Measurements from ENCODE around the gene RNF41.

The RNF41 gene

DNA sequence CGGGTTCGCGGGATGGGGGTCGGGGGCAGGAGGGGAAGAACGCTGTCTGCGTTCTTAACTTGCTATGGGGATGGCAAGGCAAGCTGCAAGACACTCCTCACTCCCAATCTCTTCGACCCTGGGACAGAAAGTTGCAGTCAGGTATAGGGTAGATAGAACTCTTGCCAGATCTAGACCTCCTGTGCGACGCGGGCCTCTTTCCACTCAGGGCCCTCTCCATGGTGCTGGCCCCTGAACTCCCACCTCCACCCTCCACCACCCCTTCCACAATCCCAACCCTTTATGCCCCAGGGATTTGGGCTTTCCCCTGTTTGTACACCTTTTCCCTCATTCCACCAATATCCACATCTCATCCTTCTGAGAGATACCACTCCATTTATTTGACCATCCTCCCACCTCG, 3.2 kb upstream of the RNF41 start:
- H2AFZ ChIP-seq (ENCODE audit: low read length): peak overlapping the region; percentile 94
- H3K9me3 ChIP-seq (replicated peaks in 1 of 2; ENCODE audit: control insufficient read depth in 2 of 2, insufficient read depth in 1 of 2, low read depth in 1 of 2, low read length in 2 of 2): no peaks in the 10 kb centered on the region
- no peaks in the 10 kb centered on the region for H3K27me3 ChIP-seq (ENCODE audit: control insufficient read depth in 3 of 3, insufficient read depth in 3 of 3, low read depth in 1 of 3, low read length in 3 of 3)
- H3K4me1 ChIP-seq (ENCODE audit: control insufficient read depth in 2 of 2, insufficient read depth in 1 of 2, low read depth in 1 of 2, low read length in 2 of 2): peaks cover 2 to 13% of the 10 kb centered on the region in 2 donors
- H3K23ac ChIP-seq (ENCODE audit: low read depth, low read length, poor library complexity): peak overlapping the region; percentile 83
- H3K18ac ChIP-seq (ENCODE audit: low read length): peak overlapping the region; percentile 53
- 100% methylated on average over 1 of the region's 11 CpGs; no CpG with 5 or more reads in 1 of the 2 donors for WGBS, 2 donors (ENCODE audit: extremely low coverage in 2 of 2, insufficient read length in 2 of 2, insufficient replicate concordance in 1 of 2)
- H2BK12ac ChIP-seq (ENCODE audit: low read length): no peak overlapping the region
- no peak overlapping the region for H4K91ac ChIP-seq (ENCODE audit: low read depth, low read length, poor library complexity)
- H3K4me3 ChIP-seq (ENCODE audit: low read length in 2 of 2): peak overlapping the region; percentile 76 to 78
- peak overlapping the region; percentile 84 for H3K9ac ChIP-seq (ENCODE audit: low read depth, low read length, poor library complexity)
- H3K79me1 ChIP-seq (ENCODE audit: low read depth, low read length): peaks cover 4% of the 10 kb centered on the region
- H2BK15ac ChIP-seq (ENCODE audit: low read length): no peak overlapping the region
- H3K14ac ChIP-seq (ENCODE audit: low read length): peak overlapping the region; percentile 58
- DNase-seq (ENCODE audit: low spot score): no peak
- H3K4me2 ChIP-seq (ENCODE audit: insufficient read depth, low read length, poor library complexity, severe bottlenecking): peak overlapping the region; percentile 68
- H2AK5ac ChIP-seq (ENCODE audit: low read depth, low read length): peak overlapping the region; percentile 50
- H3K36me3 ChIP-seq (replicated peaks in 1 of 2; ENCODE audit: control insufficient read depth in 2 of 2, insufficient read depth in 2 of 2, low read length in 2 of 2): peaks cover 7 to 25% of the 10 kb centered on the region in 2 donors
- H3K4ac ChIP-seq (ENCODE audit: low read length): no peak overlapping the region
- H2BK5ac ChIP-seq (ENCODE audit: low read length): peak overlapping the region; percentile 48
- H2BK120ac ChIP-seq (ENCODE audit: low read depth, low read length): no peak overlapping the region
- peak overlapping the region; percentile 72 for H4K8ac ChIP-seq (ENCODE audit: low read depth, low read length)
- H3K27ac ChIP-seq (replicated peaks; ENCODE audit: low read length): no peak overlapping the region

DNA sequence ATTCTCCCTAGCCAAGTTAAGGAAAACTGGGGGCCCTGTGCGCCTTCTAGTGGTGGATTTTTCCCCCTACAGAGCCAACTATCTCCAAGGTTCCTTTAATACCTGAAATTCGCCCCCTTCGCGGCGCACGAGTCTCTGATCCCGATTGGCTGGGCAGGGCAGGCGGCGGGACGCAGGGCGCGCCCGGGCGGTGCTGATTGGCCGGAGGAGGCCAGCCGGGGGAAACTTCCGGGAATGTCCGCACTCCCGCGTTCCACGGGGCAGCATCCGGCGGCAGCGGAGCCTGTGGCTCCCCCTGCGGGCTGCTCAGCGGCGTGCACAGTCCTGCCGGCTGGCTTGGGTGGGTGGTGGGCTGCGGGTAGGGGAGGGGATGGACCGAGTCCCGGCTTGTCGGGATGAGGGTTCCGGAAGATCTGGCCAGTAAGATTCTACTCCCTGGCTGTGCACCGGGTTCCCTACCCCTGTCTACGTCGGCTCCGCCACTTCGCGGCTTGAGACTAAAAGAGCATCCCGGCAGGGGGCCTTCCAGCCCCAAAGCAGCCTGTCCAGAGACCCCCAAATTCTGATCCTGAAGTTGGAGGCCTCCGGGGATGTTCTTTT, 2.5 kb upstream of the RNF41 start, which contains the start of gene NABP2:
NABP2 (plus strand) TSS at position 241 of the 600 bp plus-strand sequence. CDS start 515 bp downstream, outside the sequence.
- Histone ChIP-seq H3K4me2 (ENCODE audit: insufficient read depth, low read length, poor library complexity, severe bottlenecking) (peak within 1 kb of the TSS; percentile 68), H4K8ac (ENCODE audit: low read depth, low read length) (peak within 1 kb of the TSS; percentile 72)

GRCh38 chr12:56223571-56224101, 1.9 kb upstream of the RNF41 start:
- H3K9me3 ChIP-seq (replicated peaks in 1 of 2; ENCODE audit: control insufficient read depth in 2 of 2, insufficient read depth in 1 of 2, low read depth in 1 of 2, low read length in 2 of 2): no peaks in the 10 kb centered on the region
- no peak overlapping the region for H2BK5ac ChIP-seq (ENCODE audit: low read length)
- H3K4me2 ChIP-seq (ENCODE audit: insufficient read depth, low read length, poor library complexity, severe bottlenecking): no peak overlapping the region
- DNase-seq (ENCODE audit: low spot score): no peak
- H2AK5ac ChIP-seq (ENCODE audit: low read depth, low read length): no peak overlapping the region
- no peak overlapping the region for H3K4ac ChIP-seq (ENCODE audit: low read length)
- H3K23ac ChIP-seq (ENCODE audit: low read depth, low read length, poor library complexity): no peak overlapping the region
- no peak overlapping the region for H3K14ac ChIP-seq (ENCODE audit: low read length)
- H3K27me3 ChIP-seq (ENCODE audit: control insufficient read depth in 3 of 3, insufficient read depth in 3 of 3, low read depth in 1 of 3, low read length in 3 of 3): no peaks in the 10 kb centered on the region
- WGBS, 2 donors (ENCODE audit: extremely low coverage in 2 of 2, insufficient read length in 2 of 2, insufficient replicate concordance in 1 of 2): no CpG with 5 or more reads among the region's 15 CpGs
- peaks cover 4 to 20% of the 10 kb centered on the region in 2 donors for H3K36me3 ChIP-seq (replicated peaks in 1 of 2; ENCODE audit: control insufficient read depth in 2 of 2, insufficient read depth in 2 of 2, low read length in 2 of 2)
- peaks cover 7% of the 10 kb centered on the region for H3K79me1 ChIP-seq (ENCODE audit: low read depth, low read length)
- peak overlapping the region; percentile 85 for H2AFZ ChIP-seq (ENCODE audit: low read length)
- H3K18ac ChIP-seq (ENCODE audit: low read length): no peak overlapping the region
- H2BK120ac ChIP-seq (ENCODE audit: low read depth, low read length): no peak overlapping the region
- no peak overlapping the region for H4K8ac ChIP-seq (ENCODE audit: low read depth, low read length)
- no peak overlapping the region for H4K91ac ChIP-seq (ENCODE audit: low read depth, low read length, poor library complexity)
- H2BK12ac ChIP-seq (ENCODE audit: low read length): no peak overlapping the region
- peak overlapping the region; percentile 81 for H3K27ac ChIP-seq (replicated peaks; ENCODE audit: low read length)
- peak overlapping the region in 1 of 2 donors; percentile 24 for H3K4me3 ChIP-seq (ENCODE audit: low read length in 2 of 2)
- no peak overlapping the region for H2BK15ac ChIP-seq (ENCODE audit: low read length)
- no peak overlapping the region for H3K9ac ChIP-seq (ENCODE audit: low read depth, low read length, poor library complexity)
- peaks cover 2 to 13% of the 10 kb centered on the region in 2 donors for H3K4me1 ChIP-seq (ENCODE audit: control insufficient read depth in 2 of 2, insufficient read depth in 1 of 2, low read depth in 1 of 2, low read length in 2 of 2)

More for the DNA sequence above, 2.5 kb upstream of the RNF41 start, which contains the start of gene NABP2:
- Histone ChIP-seq H3K23ac (ENCODE audit: low read depth, low read length, poor library complexity) (peak within 1 kb of the TSS; percentile 83), H2BK15ac (ENCODE audit: low read length) (peak within 1 kb of the TSS; percentile 47), H3K4me3 (ENCODE audit: low read length in 2 of 2) (peak within 1 kb of the TSS; percentile 76 to 78), H2BK5ac (ENCODE audit: low read length) (peak within 1 kb of the TSS; percentile 48), H3K27me3 (ENCODE audit: control insufficient read depth in 3 of 3, insufficient read depth in 3 of 3, low read depth in 1 of 3, low read length in 3 of 3) (no peaks in the 10 kb centered on the region), H3K9me3 (replicated peaks in 1 of 2; ENCODE audit: control insufficient read depth in 2 of 2, insufficient read depth in 1 of 2, low read depth in 1 of 2, low read length in 2 of 2) (no peaks in the 10 kb centered on the region), H3K9ac (ENCODE audit: low read depth, low read length, poor library complexity) (peak within 1 kb of the TSS; percentile 84), H2AFZ (ENCODE audit: low read length) (peak within 1 kb of the TSS; percentile 94), H3K4me1 (ENCODE audit: control insufficient read depth in 2 of 2, insufficient read depth in 1 of 2, low read depth in 1 of 2, low read length in 2 of 2) (peaks cover 2 to 13% of the 10 kb centered on the region in 2 donors), H3K27ac (replicated peaks; ENCODE audit: low read length) (peak within 1 kb of the TSS; percentile 81), H2BK12ac (ENCODE audit: low read length) (no peak within 1 kb of the TSS), H3K36me3 (replicated peaks in 1 of 2; ENCODE audit: control insufficient read depth in 2 of 2, insufficient read depth in 2 of 2, low read length in 2 of 2) (peaks cover 7 to 25% of the 10 kb centered on the region in 2 donors), H2AK5ac (ENCODE audit: low read depth, low read length) (peak within 1 kb of the TSS; percentile 50), H3K18ac (ENCODE audit: low read length) (peak within 1 kb of the TSS; percentile 92), H3K14ac (ENCODE audit: low read length) (peak within 1 kb of the TSS; percentile 58), H3K79me1 (ENCODE audit: low read depth, low read length) (peaks cover 7% of the 10 kb centered on the region), H4K91ac (ENCODE audit: low read depth, low read length, poor library complexity) (no peak within 1 kb of the TSS), H2BK120ac (ENCODE audit: low read depth, low read length) (no peak within 1 kb of the TSS), H3K4ac (ENCODE audit: low read length) (peak within 1 kb of the TSS; percentile 61)
- DNase-seq (ENCODE audit: low spot score): peak; percentile 96
- WGBS, 2 donors (ENCODE audit: extremely low coverage in 2 of 2, insufficient read length in 2 of 2, insufficient replicate concordance in 1 of 2): no CpG with 5 or more reads among the region's 41 CpGs

DNA sequence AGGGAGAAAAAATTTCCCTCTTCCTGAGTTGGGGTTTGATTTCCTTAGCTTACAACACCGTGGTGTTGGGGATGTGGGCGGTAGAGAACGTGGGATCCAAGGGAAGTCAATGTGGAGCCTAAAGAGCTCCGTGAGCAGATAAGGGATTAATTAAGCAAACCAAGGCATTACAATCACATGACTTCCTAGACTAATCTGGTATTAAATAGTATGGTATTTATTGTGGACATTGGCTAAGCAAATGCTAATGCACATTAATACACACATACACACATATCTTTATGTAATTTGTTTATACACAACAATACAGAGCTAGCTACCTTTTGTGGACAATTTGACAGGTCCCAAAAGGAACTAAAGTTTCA, 791 bp upstream of the RNF41 start:
- Histone ChIP-seq H3K23ac (ENCODE audit: low read depth, low read length, poor library complexity) (no peak overlapping the region), H3K4me2 (ENCODE audit: insufficient read depth, low read length, poor library complexity, severe bottlenecking) (peak overlapping the region; percentile 79), H2BK5ac (ENCODE audit: low read length) (peak overlapping the region; percentile 47), H2AK5ac (ENCODE audit: low read depth, low read length) (no peak overlapping the region), H3K14ac (ENCODE audit: low read length) (no peak overlapping the region), H3K18ac (ENCODE audit: low read length) (no peak overlapping the region), H4K8ac (ENCODE audit: low read depth, low read length) (no peak overlapping the region), H2BK120ac (ENCODE audit: low read depth, low read length) (no peak overlapping the region), H2AFZ (ENCODE audit: low read length) (peak overlapping the region; percentile 88), H3K9ac (ENCODE audit: low read depth, low read length, poor library complexity) (peak overlapping the region; percentile 89), H3K27me3 (ENCODE audit: control insufficient read depth in 3 of 3, insufficient read depth in 3 of 3, low read depth in 1 of 3, low read length in 3 of 3) (no peaks in the 10 kb centered on the region), H3K27ac (replicated peaks; ENCODE audit: low read length) (peak overlapping the region; percentile 92), H3K4ac (ENCODE audit: low read length) (no peak overlapping the region), H3K9me3 (replicated peaks in 1 of 2; ENCODE audit: control insufficient read depth in 2 of 2, insufficient read depth in 1 of 2, low read depth in 1 of 2, low read length in 2 of 2) (no peaks in the 10 kb centered on the region), H3K4me3 (ENCODE audit: low read length in 2 of 2) (peak overlapping the region; percentile 72 to 88), H4K91ac (ENCODE audit: low read depth, low read length, poor library complexity) (no peak overlapping the region), H2BK15ac (ENCODE audit: low read length) (no peak overlapping the region), H3K36me3 (replicated peaks in 1 of 2; ENCODE audit: control insufficient read depth in 2 of 2, insufficient read depth in 2 of 2, low read length in 2 of 2) (peaks cover 6 to 20% of the 10 kb centered on the region in 2 donors), H3K4me1 (ENCODE audit: control insufficient read depth in 2 of 2, insufficient read depth in 1 of 2, low read depth in 1 of 2, low read length in 2 of 2) (peaks cover 2 to 13% of the 10 kb centered on the region in 2 donors), H2BK12ac (ENCODE audit: low read length) (no peak overlapping the region), H3K79me1 (ENCODE audit: low read depth, low read length) (peaks cover 8% of the 10 kb centered on the region)
- no peak for DNase-seq (ENCODE audit: low spot score)
- no CpG with 5 or more reads among the region's 4 CpGs for WGBS, 2 donors (ENCODE audit: extremely low coverage in 2 of 2, insufficient read length in 2 of 2, insufficient replicate concordance in 1 of 2)

Data from neuronal stem cell (in vitro differentiated cells).